Activated naive CD8-positive, alpha-beta T cell treated with anti-CD3 and anti-CD28 coated beads, Interleukin-2, amount 10 ng/mL, durations not matched to agents 7 days and 5 days (primary cell): Measurements from ENCODE around the gene ZC3H10. TPM values are rescaled to one million over a fixed set of nuclear protein-coding genes. Genes with fewer than 3 reads are reported as not detected.
"Not testable (repeated sequence)": the region's sequence is repeated elsewhere in the genome, so short reads cannot be mapped to it uniquely, and the experiment has no call there.

Experiments used
- ATAC-seq: fragments of 150-1000 bp; cut with Tn5 transposase; one replicate; pipeline ENCODE4 v1.10.0; 2021; ENCODE audit warnings: low read depth, moderate library complexity
- POLR2A ChIA-PET: fragments of 350-600 bp; sonication (Branson Sonifier 250); formaldehyde crosslinking; loops from one replicate; lab custom pipeline; 2021; ENCODE audit warnings: antibody characterized with exemption; lab: Charles Lee
- DNase-seq: peaks from one replicate; pipeline ENCODE4 v3.0.0; 2021
- H3K27ac Mint-ChIP-seq: one replicate; pipeline ENCODE4 v1.8.0; 2022; ENCODE audit warnings: mild to moderate bottlenecking, mixed read lengths
- H3K27me3 Mint-ChIP-seq: one replicate; pipeline ENCODE4 v1.8.0; 2022; ENCODE audit warnings: mild to moderate bottlenecking, moderate library complexity, mixed read lengths
- H3K36me3 Mint-ChIP-seq: one replicate; pipeline ENCODE4 v1.8.0; 2021; ENCODE audit warnings: mild to moderate bottlenecking, mixed read lengths
- H3K4me1 Mint-ChIP-seq: one replicate; pipeline ENCODE4 v1.8.0; 2021; ENCODE audit warnings: mixed read lengths
- H3K4me3 Mint-ChIP-seq: one replicate; pipeline ENCODE4 v1.8.0; 2022; ENCODE audit warnings: mild to moderate bottlenecking, moderate library complexity, mixed read lengths
- H3K9me3 Mint-ChIP-seq: one replicate; pipeline ENCODE4 v1.8.0; 2021; ENCODE audit warnings: mixed read lengths
- total RNA-seq, 2 experiments: library from RNA; stranded (reverse); gene quantifications; one replicate each; pipeline ENCODE4 v1.2.3, GENCODE V29; 2021

ZC3H10 gene
- total RNA-seq, 2 experiments from 2014 or later, result 10.6 to 12.0 TPM

- POLR2A ChIA-PET, result interaction anchor here (0.5 to 4.8 kb wide), 25 partner anchors 8 to 375 kb away, joined by 3 to 111 read pairs (median 8); partner anchors contain the start of genes ERBB3, ESYT1, MYL6B and ORMDL2
- peak; percentile 3 for ATAC-seq
- peaks cover 46% of the 10 kb centered on the region for H3K4me1 Mint-ChIP-seq
These were observed 13.1 kb upstream of the ZC3H10 start for GRCh38 chr12:56104815-56105608.

GRCh38 chr12:56105609-56105902, 12.5 kb upstream of the ZC3H10 start:
- Mint-ChIP-seq H3K4me3 (peak overlapping the region; percentile 90), H3K4me1 (peaks cover 48% of the 10 kb centered on the region), H3K36me3 (peaks cover 31% of the 10 kb centered on the region), H3K9me3 (no peaks in the 10 kb centered on the region), H3K27me3 (no peaks in the 10 kb centered on the region), H3K27ac (peak overlapping the region; percentile 95)
- DNase-seq (no peak), ATAC-seq (no peak)
- POLR2A ChIA-PET, result interaction anchor here (0.5 to 4.8 kb wide), 14 partner anchors 11 to 359 kb away, joined by 3 to 111 read pairs (median 10); partner anchors contain the start of genes ERBB3, ESYT1, MYL6B and ORMDL2

More at GRCh38 chr12:56104815-56105608, 13.1 kb upstream of the ZC3H10 start:
- Mint-ChIP-seq H3K9me3 (no peaks in the 10 kb centered on the region), H3K36me3 (peaks cover 29% of the 10 kb centered on the region), H3K4me3 (peak overlapping the region; percentile 90), H3K27ac (peak overlapping the region; percentile 95), H3K27me3 (no peaks in the 10 kb centered on the region)
- no peak for DNase-seq

GRCh38 chr12:56107242-56107641, 10.8 kb upstream of the ZC3H10 start:
- peak overlapping the region; percentile 64 for H3K27ac Mint-ChIP-seq
- H3K4me1 Mint-ChIP-seq, result peaks cover 42% of the 10 kb centered on the region
- peaks cover 36% of the 10 kb centered on the region for H3K36me3 Mint-ChIP-seq
- ATAC-seq (no peak), DNase-seq (no peak)
- H3K9me3 Mint-ChIP-seq, result no peaks in the 10 kb centered on the region
- POLR2A ChIA-PET, result interaction anchor here (1.5 to 3.1 kb wide), 2 partner anchors 10 to 12 kb away, joined by 3 to 21 read pairs; partner anchors contain the start of genes RPL41 and ZC3H10
- no peaks in the 10 kb centered on the region for H3K27me3 Mint-ChIP-seq
- H3K4me3 Mint-ChIP-seq, result peak overlapping the region; percentile 35

- H3K9me3 Mint-ChIP-seq, result no peaks in the 10 kb centered on the region
- no peak for ATAC-seq
- H3K4me3 Mint-ChIP-seq, result no peak overlapping the region
- peaks cover 47% of the 10 kb centered on the region for H3K36me3 Mint-ChIP-seq
- no peaks in the 10 kb centered on the region for H3K27me3 Mint-ChIP-seq
- POLR2A ChIA-PET, result interaction anchor here (1.0 to 1.2 kb wide), 2 partner anchors 25 to 64 kb away, joined by 3 read pairs; no protein-coding TSS in a partner anchor
- H3K4me1 Mint-ChIP-seq, result peaks cover 28% of the 10 kb centered on the region
- DNase-seq, result no peak
- H3K27ac Mint-ChIP-seq, result peak overlapping the region; percentile 16
These were observed 7.5 kb upstream of the ZC3H10 start for GRCh38 chr12:56110571-56110970.

- Mint-ChIP-seq H3K36me3 (peaks cover 47% of the 10 kb centered on the region), H3K4me3 (no peak overlapping the region), H3K27ac (peak overlapping the region; percentile 17), H3K9me3 (no peaks in the 10 kb centered on the region), H3K27me3 (no peaks in the 10 kb centered on the region), H3K4me1 (peaks cover 21% of the 10 kb centered on the region)
- POLR2A ChIA-PET, result interaction anchor here (1.9 kb wide), 1 partner anchor 10 kb away, joined by 18 read pairs; the partner anchor contains the start of gene PA2G4
- DNase-seq (no peak), ATAC-seq (no peak)
These were observed 4.0 kb upstream of the ZC3H10 start for GRCh38 chr12:56114084-56114483.

- DNase-seq (no peak), ATAC-seq (no peak)
- POLR2A ChIA-PET, result interaction anchor here (0.6 to 5.3 kb wide), 8 partner anchors 7 to 298 kb away, joined by 3 to 111 read pairs (median 5); partner anchors contain the start of genes ORMDL2, PA2G4 and SARNP
- Mint-ChIP-seq H3K27me3 (no peaks in the 10 kb centered on the region), H3K4me1 (peaks cover 30% of the 10 kb centered on the region), H3K27ac (peak overlapping the region; percentile 99), H3K9me3 (no peaks in the 10 kb centered on the region), H3K4me3 (peak overlapping the region; percentile 98), H3K36me3 (peaks cover 46% of the 10 kb centered on the region)
These were observed 2.7 kb upstream of the ZC3H10 start for GRCh38 chr12:56115329-56115728.

- H3K9me3 Mint-ChIP-seq, result no peaks in the 10 kb centered on the region
- ATAC-seq (peak; percentile 29), DNase-seq (peak; percentile 94)
- peaks cover 27% of the 10 kb centered on the region for H3K4me1 Mint-ChIP-seq
- no peaks in the 10 kb centered on the region for H3K27me3 Mint-ChIP-seq
- POLR2A ChIA-PET, result interaction anchor here (0.6 to 5.3 kb wide), 21 partner anchors 9 to 401 kb away, joined by 3 to 111 read pairs (median 6); partner anchors contain the start of genes BLOC1S1, CNPY2, COQ10A and ERBB3
- peak within 1 kb of the TSS; percentile 99 for H3K27ac Mint-ChIP-seq
- peak within 1 kb of the TSS; percentile 98 for H3K4me3 Mint-ChIP-seq
- peaks cover 35% of the 10 kb centered on the region for H3K36me3 Mint-ChIP-seq
These were observed 1.6 kb upstream of the ZC3H10 start, which contains the start of gene RPL41 for GRCh38 chr12:56116267-56117081. RPL41 (plus strand) TSS chr12:56116633.

- not testable (repeated sequence) for H3K27me3 Mint-ChIP-seq, H3K9me3 Mint-ChIP-seq, DNase-seq, ATAC-seq
- H3K27ac Mint-ChIP-seq, result peak overlapping the region; percentile 99
- peaks cover 25% of the 10 kb centered on the region for H3K4me1 Mint-ChIP-seq
- POLR2A ChIA-PET, result interaction anchor here (0.5 to 5.3 kb wide), 26 partner anchors 9 to 401 kb away, joined by 3 to 111 read pairs (median 6); partner anchors contain the start of genes BLOC1S1, CNPY2, COQ10A and ERBB3
- H3K4me3 Mint-ChIP-seq, result peak overlapping the region; percentile 98
- H3K36me3 Mint-ChIP-seq, result peaks cover 33% of the 10 kb centered on the region
These were observed 872 bp upstream of the ZC3H10 start for GRCh38 chr12:56117082-56117706.

- no peak for ATAC-seq
- Mint-ChIP-seq H3K27ac (peak overlapping the region; percentile 99), H3K9me3 (no peaks in the 10 kb centered on the region), H3K4me1 (peaks cover 26% of the 10 kb centered on the region), H3K27me3 (no peaks in the 10 kb centered on the region), H3K36me3 (peaks cover 18% of the 10 kb centered on the region), H3K4me3 (peak overlapping the region; percentile 98)
- no peak for DNase-seq
- POLR2A ChIA-PET, result interaction anchor here (0.6 to 5.3 kb wide), 37 partner anchors 10 to 390 kb away, joined by 3 to 111 read pairs (median 4); partner anchors contain the start of genes ANKRD52, CNPY2, COQ10A and DNAJC14
These were observed 757 bp downstream of the ZC3H10 start for GRCh38 chr12:56118688-56119357.

GRCh38 chr12:56119361-56119796, 1.3 kb downstream of the ZC3H10 start:
- Mint-ChIP-seq H3K4me1 (peaks cover 28% of the 10 kb centered on the region), H3K27ac (peak overlapping the region; percentile 99), H3K36me3 (peaks cover 12% of the 10 kb centered on the region), H3K27me3 (no peaks in the 10 kb centered on the region), H3K9me3 (no peaks in the 10 kb centered on the region), H3K4me3 (peak overlapping the region; percentile 98)
- DNase-seq (no peak), ATAC-seq (no peak)
- POLR2A ChIA-PET, result interaction anchor here (1.1 to 5.3 kb wide), 12 partner anchors 10 to 148 kb away, joined by 3 to 111 read pairs (median 12); partner anchors contain the start of genes ANKRD52, COQ10A, ESYT1 and MYL6

GRCh38 chr12:56120158-56120846, 2.2 kb downstream of the ZC3H10 start:
- POLR2A ChIA-PET, result interaction anchor here (1.1 to 4.5 kb wide), 5 partner anchors 9 to 69 kb away, joined by 3 to 66 read pairs (median 7); partner anchors contain the start of genes ESYT1 and SMARCC2
- ATAC-seq, result no peak
- no peaks in the 10 kb centered on the region for H3K9me3 Mint-ChIP-seq
- no peaks in the 10 kb centered on the region for H3K27me3 Mint-ChIP-seq
- peak overlapping the region; percentile 3 for H3K27ac Mint-ChIP-seq
- H3K36me3 Mint-ChIP-seq, result peaks cover 12% of the 10 kb centered on the region
- no peak overlapping the region for H3K4me3 Mint-ChIP-seq
- no peak for DNase-seq
- peaks cover 31% of the 10 kb centered on the region for H3K4me1 Mint-ChIP-seq
